ENCODE results near the gene INSYN1.

GRCh38 chr15:73752806-73753193 lies 351 bp downstream of the INSYN1 start:
- no peak for TF ChIP-seq CTCF (IDR thresholded peaks at IDR 0.05)
- TF ChIP-seq POLR2AphosphoS5 (IDR thresholded peaks at IDR 0.05): no peak
